ENCODE results near the gene CAMTA2.

- peak in 1 of 5 experiments; percentile 4 for TF ChIP-seq CTCF (IDR thresholded peaks at IDR 0.05)
- no peak for TF ChIP-seq POLR2A (IDR thresholded peaks at IDR 0.05)
Measured at GRCh38 chr17:4956493-4957061, 30.9 kb downstream of the CAMTA2 start.

Data from tibial nerve (tissue), 3 donors.